ENCODE data around the gene C2orf80. TPM values are rescaled to one million over a fixed set of nuclear protein-coding genes. Genes with fewer than 3 reads are reported as not detected.

The C2orf80 gene
- total and polyA plus RNA-seq, 2 donors (not counting 1 experiment from before 2014, with no cell fraction given), result not detected

DNA sequence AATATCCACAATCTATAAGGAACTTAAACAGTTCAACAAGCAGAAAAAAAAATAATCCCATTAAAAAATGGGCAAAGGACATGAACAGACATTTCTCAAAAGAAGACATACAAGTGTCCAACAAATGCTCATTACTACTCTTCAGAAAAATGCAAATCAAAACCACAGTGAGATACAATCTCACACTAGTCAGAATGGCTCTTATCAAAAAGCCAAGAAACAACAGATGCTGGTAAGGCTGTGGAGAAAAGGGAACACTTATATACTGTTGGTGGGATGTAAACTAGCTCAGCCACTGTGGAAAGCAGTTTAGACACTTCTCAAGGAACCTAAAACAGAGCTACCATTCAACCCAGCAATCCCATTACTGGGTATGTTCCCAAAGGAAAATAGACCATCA is 36.7 kb downstream of the C2orf80 start:
- no peaks in the 10 kb centered on the region for H3K79me2 ChIP-seq (ENCODE audit: control insufficient read depth, insufficient read depth, low read length)
- H3K9ac ChIP-seq (ENCODE audit: low read length), result no peak overlapping the region
- Mint-ChIP-seq H3K9me3 (ENCODE audit: insufficient read depth) (peaks cover 6% of the 10 kb centered on the region), H3K4me1 (no peaks in the 10 kb centered on the region), H3K27me3 (no peaks in the 10 kb centered on the region), H3K27ac (no peak overlapping the region), H3K4me3 (no peak overlapping the region)
- intact Hi-C loops (cut with micrococcal nuclease), result no loop called here
- H3K36me3 ChIP-seq (replicated peaks in 1 of 2; ENCODE audit: control extremely low read depth in 1 of 2, control insufficient read depth in 1 of 2, extremely low read depth in 1 of 2, insufficient read depth in 2 of 2, low read length in 1 of 2), result no peaks in the 10 kb centered on the region
- ChIA-PET CTCF (interaction anchor here (0.6 kb wide), 1 partner anchor 21 kb away, joined by 3 read pairs; no protein-coding TSS in a partner anchor), POLR2A (no interaction called here)
- no peak for DNase-seq
- H2AFZ ChIP-seq (ENCODE audit: insufficient read depth, low read depth, low read length, poor library complexity, severe bottlenecking), result no peak overlapping the region
- no peak overlapping the region for H3K4me2 ChIP-seq (replicated peaks; ENCODE audit: low read depth, low read length, poor library complexity, severe bottlenecking)
- H3K4me3 ChIP-seq (ENCODE audit: control extremely low read depth in 1 of 5, extremely low read depth in 1 of 5, insufficient read depth in 1 of 5, low read depth in 2 of 5, low read length in 4 of 5), result no peak overlapping the region
- no peaks in the 10 kb centered on the region for H3K4me1 ChIP-seq (ENCODE audit: control insufficient read depth in 2 of 2, insufficient read depth in 2 of 2, low read length in 2 of 2)
- H3K27ac ChIP-seq (ENCODE audit: low read length in 2 of 2), result no peak overlapping the region
- H3K9me3 ChIP-seq (ENCODE audit: control extremely low read depth in 1 of 3, control insufficient read depth in 2 of 3, insufficient read depth in 1 of 3, low read length in 2 of 3), result no peaks in the 10 kb centered on the region
- TF ChIP-seq EZH2 (IDR thresholded peaks at IDR 0.05; ENCODE audit: borderline replicate concordance, insufficient read depth, low read depth, low read length, poor library complexity, severe bottlenecking), result no peak
- no peak for TF ChIP-seq CTCF (IDR thresholded peaks at IDR 0.05)
- ATAC-seq (ENCODE audit: low read depth), result no peak
- H3K27me3 ChIP-seq (replicated peaks in 1 of 4; ENCODE audit: control extremely low read depth in 1 of 4, control insufficient read depth in 3 of 4, insufficient read depth in 4 of 4, low read length in 3 of 4), result no peaks in the 10 kb centered on the region
- H4K20me1 ChIP-seq (ENCODE audit: control insufficient read depth, insufficient read depth, low read length, poor library complexity, severe bottlenecking), result no peaks in the 10 kb centered on the region

DNA sequence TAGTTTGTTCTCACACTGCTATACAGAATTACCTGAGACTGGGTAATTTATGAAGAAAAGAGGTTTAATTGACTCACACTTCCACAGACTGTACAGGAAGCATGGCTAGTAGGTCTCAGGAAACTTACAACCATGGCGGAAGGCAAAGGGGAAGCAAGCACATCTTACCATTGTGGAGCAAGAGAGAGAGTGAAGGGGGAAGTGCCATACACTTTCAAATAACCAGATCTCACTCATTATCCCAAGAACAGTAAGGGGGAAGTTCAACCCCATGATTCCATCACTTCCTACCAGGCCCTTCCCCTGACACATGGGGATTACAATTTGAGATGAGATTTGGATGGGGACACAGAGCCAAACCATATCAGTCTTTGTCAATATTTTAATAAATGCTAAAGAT is 38.9 kb downstream of the C2orf80 start:
- Histone ChIP-seq H3K4me1 (ENCODE audit: control insufficient read depth in 2 of 2, insufficient read depth in 2 of 2, low read length in 2 of 2) (no peaks in the 10 kb centered on the region), H3K27ac (ENCODE audit: low read length in 2 of 2) (no peak overlapping the region), H3K9ac (ENCODE audit: low read length) (no peak overlapping the region), H3K27me3 (replicated peaks in 1 of 4; ENCODE audit: control extremely low read depth in 1 of 4, control insufficient read depth in 3 of 4, insufficient read depth in 4 of 4, low read length in 3 of 4) (no peaks in the 10 kb centered on the region), H3K36me3 (replicated peaks in 1 of 2; ENCODE audit: control extremely low read depth in 1 of 2, control insufficient read depth in 1 of 2, extremely low read depth in 1 of 2, insufficient read depth in 2 of 2, low read length in 1 of 2) (no peaks in the 10 kb centered on the region), H2AFZ (ENCODE audit: insufficient read depth, low read depth, low read length, poor library complexity, severe bottlenecking) (no peak overlapping the region), H3K4me3 (ENCODE audit: control extremely low read depth in 1 of 5, extremely low read depth in 1 of 5, insufficient read depth in 1 of 5, low read depth in 2 of 5, low read length in 4 of 5) (no peak overlapping the region), H3K79me2 (ENCODE audit: control insufficient read depth, insufficient read depth, low read length) (no peaks in the 10 kb centered on the region), H3K9me3 (ENCODE audit: control extremely low read depth in 1 of 3, control insufficient read depth in 2 of 3, insufficient read depth in 1 of 3, low read length in 2 of 3) (no peaks in the 10 kb centered on the region), H4K20me1 (ENCODE audit: control insufficient read depth, insufficient read depth, low read length, poor library complexity, severe bottlenecking) (no peaks in the 10 kb centered on the region), H3K4me2 (replicated peaks; ENCODE audit: low read depth, low read length, poor library complexity, severe bottlenecking) (no peak overlapping the region)
- H3K4me1 Mint-ChIP-seq, result no peaks in the 10 kb centered on the region
- TF ChIP-seq EZH2 (IDR thresholded peaks at IDR 0.05; ENCODE audit: borderline replicate concordance, insufficient read depth, low read depth, low read length, poor library complexity, severe bottlenecking) (no peak), CTCF (IDR thresholded peaks at IDR 0.05) (no peak)
- intact Hi-C loops (cut with micrococcal nuclease), result no loop called here
- ChIA-PET CTCF (no interaction called here), POLR2A (no interaction called here)
- H3K9me3 Mint-ChIP-seq (ENCODE audit: insufficient read depth), result peaks cover 6% of the 10 kb centered on the region
- no peak overlapping the region for H3K27ac Mint-ChIP-seq
- H3K27me3 Mint-ChIP-seq, result peaks cover 14% of the 10 kb centered on the region
- WGBS (ENCODE audit: insufficient coverage), result no CpG with 5 or more reads among the region's 1 CpG
- H3K4me3 Mint-ChIP-seq, result no peak overlapping the region
- no peak for ATAC-seq (ENCODE audit: low read depth)
- DNase-seq, result no peak

Data from B cell (primary cell).